Pancreas (tissue), 10 donors: Measurements from ENCODE around the gene SYNE2. TPM values are rescaled to one million over a fixed set of nuclear protein-coding genes. Genes with fewer than 3 reads are reported as not detected.

Experiments used
- ATAC-seq, 4 donors: fragments of 200-7000 bp; cut with Tn5 transposase; one replicate each; pipeline versions ENCODE4 v1.8.0 to v1.9.1; 2020; ENCODE audit warnings: mild to moderate bottlenecking in 4 of 4, moderate library complexity in 4 of 4
- DNase-seq, 6 donors: peaks; one replicate each; pipeline ENCODE4 v3.0.0-alpha.2; 2020
- FAIRE-seq: peaks from 2 replicates; lab custom pipeline; 2012; peaks lifted over from hg19 to GRCh38; lab: Jason Lieb, UNC
- H3K27ac ChIP-seq, 4 donors: fragments of 200-600 bp; sonication (generic); 1 replicate in 3 of 4; 2 replicates in 1 of 4; pipeline versions ENCODE4 v1.5.0 to v1.8.0; 2020
- H3K27me3 ChIP-seq, 4 donors: fragments of 200-600 bp; one replicate each; pipeline ENCODE4 v1.8.0; 2021
- H3K36me3 ChIP-seq, 3 donors: fragments of 200-600 bp; sonication (generic) in 1 of 3; one replicate each; pipeline versions ENCODE4 v1.5.0 to v1.8.0; 2020 to 2021
- H3K4me1 ChIP-seq, 3 donors: fragments of 200-600 bp; one replicate each; pipeline ENCODE4 v1.8.0; 2021
- H3K4me3 ChIP-seq, 4 donors: fragments of 200-600 bp; sonication (generic) in 2 of 4; one replicate each; pipeline versions ENCODE4 v1.5.0 to v1.8.0; 2020 to 2021
- H3K9me3 ChIP-seq, 4 donors: fragments of 200-600 bp; one replicate each; pipeline ENCODE4 v1.8.0; 2021
- WGBS, 2 donors: extraction: QIAGEN DNeasy Blood & Tissue Kit; methylation state at CpG; one replicate each; pipeline ENCODE4 v1.1.7; 2013; 5-methylcytosine and 5-hydroxymethylcytosine counted together
- intact Hi-C, 3 donors: fragments of 100-400 bp; cut with DNase I; formaldehyde crosslinking; loops; one replicate each; pipeline versions ENCODE4 v1.11.1 to v1.14.2; 2022
- polyA plus RNA-seq, 2 donors: library from polyadenylated mRNA; stranded (reverse); fragments of 200-250 nt; gene quantifications; one replicate each; pipeline ENCODE4 v1.2.3, GENCODE V29; 2013
- total RNA-seq, 6 donors: library from RNA; stranded (reverse); fragmentation: NEBNext Ultra II Directional in 4 of 6; extraction: Animal tissue kit (Norgen Biotek cat#: 25700) in 4 of 6; gene quantifications; one replicate each; pipeline versions ENCODE4 v1.2.1 to v1.2.4, GENCODE V29; 2021 to 2023
- TF ChIP-seq, protein P1 (sequence below), 4 donors: fragments of 200-600 bp; sonication (generic) in 3 of 4; IDR thresholded peaks; one replicate each; pipeline versions ENCODE4 v1.5.0 to v1.8.0; 2021; ENCODE audit warnings: antibody characterized with exemption in 4 of 4
- donor health status: healthy with polysubstance abuse.
- donor health status: DM: no; HTN: no; CAD: no; lungs with moderate emphysema.
- donor health status: DM: no; HTN: no; CAD: no.
- donor health status: control.
- donor health status: control.
- donor health status: Bipolar disorder and iron deficiency.
- donor health status: DM: yes; HTN: yes; CAD: no.
- donor health status: DM: no; HTN: no; CAD: no.
- donor health status: DM: no; HTN: no; CAD: no.
- donor health status: DM: yes; HTN: yes; CAD: no.

The SYNE2 gene
- total and polyA plus RNA-seq, 8 donors = 45.2 to 103 (median 56.6) TPM

GRCh38 chr14:64232095-64232838 is 379.5 kb downstream of the SYNE2 start:
- 69 to 89% methylated on average over 9 of the region's 9 CpGs for WGBS, 2 donors
- no peaks in the 10 kb centered on the region for H3K9me3 ChIP-seq
- ATAC-seq = peak in 2 of 4 donors; percentile 23 to 43
- no peak for DNase-seq
- H3K27ac ChIP-seq = no peak overlapping the region
- no peaks in the 10 kb centered on the region for H3K4me1 ChIP-seq
- intact Hi-C loops = no loop called here
- no peak overlapping the region for H3K4me3 ChIP-seq
- FAIRE-seq = no peak
- no peaks in the 10 kb centered on the region for H3K27me3 ChIP-seq
- TF ChIP-seq, protein P1, sequence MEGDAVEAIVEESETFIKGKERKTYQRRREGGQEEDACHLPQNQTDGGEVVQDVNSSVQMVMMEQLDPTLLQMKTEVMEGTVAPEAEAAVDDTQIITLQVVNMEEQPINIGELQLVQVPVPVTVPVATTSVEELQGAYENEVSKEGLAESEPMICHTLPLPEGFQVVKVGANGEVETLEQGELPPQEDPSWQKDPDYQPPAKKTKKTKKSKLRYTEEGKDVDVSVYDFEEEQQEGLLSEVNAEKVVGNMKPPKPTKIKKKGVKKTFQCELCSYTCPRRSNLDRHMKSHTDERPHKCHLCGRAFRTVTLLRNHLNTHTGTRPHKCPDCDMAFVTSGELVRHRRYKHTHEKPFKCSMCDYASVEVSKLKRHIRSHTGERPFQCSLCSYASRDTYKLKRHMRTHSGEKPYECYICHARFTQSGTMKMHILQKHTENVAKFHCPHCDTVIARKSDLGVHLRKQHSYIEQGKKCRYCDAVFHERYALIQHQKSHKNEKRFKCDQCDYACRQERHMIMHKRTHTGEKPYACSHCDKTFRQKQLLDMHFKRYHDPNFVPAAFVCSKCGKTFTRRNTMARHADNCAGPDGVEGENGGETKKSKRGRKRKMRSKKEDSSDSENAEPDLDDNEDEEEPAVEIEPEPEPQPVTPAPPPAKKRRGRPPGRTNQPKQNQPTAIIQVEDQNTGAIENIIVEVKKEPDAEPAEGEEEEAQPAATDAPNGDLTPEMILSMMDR (IDR thresholded peaks at IDR 0.05) = no peak
- H3K36me3 ChIP-seq = peaks cover 0 to 21% (median 0%) of the 10 kb centered on the region in 3 donors

DNA sequence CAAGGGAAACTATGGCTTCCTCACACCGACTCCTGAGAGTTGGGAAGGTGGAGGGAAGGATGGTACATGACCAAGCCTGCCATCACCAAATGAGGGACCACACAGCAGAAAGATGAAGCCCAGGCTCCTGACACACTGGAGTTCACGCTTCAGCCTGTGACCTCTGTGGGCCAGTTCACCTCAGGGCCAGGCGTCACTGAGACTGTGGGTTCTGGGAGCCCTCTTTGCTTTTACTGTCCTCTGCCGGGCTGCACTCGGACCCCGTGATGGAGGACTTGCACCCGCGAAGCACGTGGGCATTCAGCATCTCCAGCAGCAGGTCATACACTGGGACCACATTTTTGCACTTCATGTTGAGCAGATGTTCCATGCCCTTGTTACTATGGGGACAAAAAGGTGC is 380.1 kb downstream of the SYNE2 start:
- 80 to 88% methylated on average over 9 of the region's 9 CpGs for WGBS, 2 donors
- no peak for DNase-seq
- Histone ChIP-seq H3K4me3 (no peak overlapping the region), H3K27ac (no peak overlapping the region), H3K36me3 (peaks cover 0 to 14% (median 0%) of the 10 kb centered on the region in 3 donors), H3K4me1 (no peaks in the 10 kb centered on the region), H3K27me3 (no peaks in the 10 kb centered on the region), H3K9me3 (no peaks in the 10 kb centered on the region)
- intact Hi-C loops = no loop called here
- ATAC-seq = no peak
- TF ChIP-seq, protein P1 (IDR thresholded peaks at IDR 0.05) = no peak
- FAIRE-seq = no peak

DNA sequence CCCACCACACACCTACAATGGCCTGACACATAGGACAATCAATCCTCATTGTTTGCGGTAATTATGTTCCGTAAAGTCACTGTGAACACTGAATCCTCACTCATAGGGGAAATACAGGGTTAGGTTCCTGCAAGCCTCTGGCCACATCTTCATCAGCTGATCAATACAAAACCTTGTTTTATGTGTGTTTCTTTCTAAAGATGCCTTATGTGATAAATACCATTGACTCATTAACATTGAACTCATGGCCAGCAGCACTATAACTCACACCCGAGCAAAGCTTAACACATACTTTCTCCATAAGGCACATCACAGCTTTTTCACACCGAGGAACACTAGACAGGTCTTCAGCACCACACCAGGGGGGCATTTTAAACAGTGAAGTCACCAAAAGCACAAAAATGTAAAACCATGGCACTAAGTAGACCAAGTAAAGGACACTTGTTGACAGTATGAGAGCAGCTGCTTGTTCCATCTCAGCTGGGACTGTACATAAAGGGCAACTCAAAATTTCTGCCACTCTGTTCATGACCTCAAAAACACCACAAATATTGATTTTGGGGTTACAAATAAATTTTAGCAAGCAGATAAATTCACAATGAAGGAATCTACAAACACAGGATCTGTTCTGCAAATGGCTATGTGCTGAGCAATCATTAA is 380.9 kb downstream of the SYNE2 start:
- FAIRE-seq (no peak), ATAC-seq (no peak), DNase-seq (no peak)
- Histone ChIP-seq H3K4me1 (no peaks in the 10 kb centered on the region), H3K36me3 (peaks cover 0 to 7% (median 0%) of the 10 kb centered on the region in 3 donors), H3K27me3 (no peaks in the 10 kb centered on the region), H3K4me3 (no peak overlapping the region), H3K27ac (no peak overlapping the region), H3K9me3 (no peaks in the 10 kb centered on the region)
- WGBS, 2 donors = 58 to 72% methylated on average over 4 of the region's 4 CpGs
- TF ChIP-seq, protein P1 (IDR thresholded peaks at IDR 0.05) = no peak
- intact Hi-C loops = no loop called here

DNA sequence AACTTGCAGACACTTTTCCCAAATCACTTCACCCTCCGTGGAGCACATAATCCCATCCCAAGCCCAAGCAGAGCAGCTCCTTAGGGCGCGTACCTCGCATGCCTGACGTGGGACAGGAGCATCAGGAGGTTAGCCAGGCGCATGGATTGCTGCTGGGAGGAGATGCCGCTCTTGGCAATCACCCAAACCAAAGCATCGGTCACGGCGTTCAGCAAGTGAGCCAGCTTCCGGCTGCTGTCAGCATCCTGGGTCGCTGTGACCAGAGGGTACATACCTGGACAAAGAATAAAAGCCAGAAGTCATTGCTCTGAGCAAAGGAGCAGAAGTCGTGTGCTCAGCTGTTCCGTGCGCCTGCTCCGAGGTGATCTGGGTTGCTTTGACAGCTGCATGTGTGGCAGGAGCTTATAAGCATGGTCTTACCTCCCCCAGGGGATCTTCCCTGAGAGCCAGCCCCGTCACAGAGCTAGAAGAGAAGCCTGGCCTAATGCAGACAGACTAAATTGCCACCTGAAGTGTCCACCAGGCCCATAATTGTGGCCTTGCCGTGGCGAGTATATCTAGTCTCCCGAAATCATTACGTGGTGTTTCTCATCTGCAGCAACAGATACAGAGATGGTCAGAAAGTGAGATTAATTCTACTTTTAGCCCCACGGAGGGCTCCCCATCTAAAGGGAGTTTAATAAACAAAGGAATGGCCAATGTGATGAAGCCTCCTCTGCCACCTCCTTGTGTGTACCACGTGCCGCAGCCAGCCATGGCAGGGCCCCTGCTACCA is 382.3 kb downstream of the SYNE2 start:
- DNase-seq = no peak
- Histone ChIP-seq H3K27ac (no peak overlapping the region), H3K4me3 (no peak overlapping the region), H3K27me3 (no peaks in the 10 kb centered on the region), H3K9me3 (no peaks in the 10 kb centered on the region), H3K4me1 (no peaks in the 10 kb centered on the region), H3K36me3 (peaks cover 0 to 4% (median 0%) of the 10 kb centered on the region in 3 donors)
- 45 to 60% methylated on average over 24 of the region's 24 CpGs for WGBS, 2 donors
- no peak for FAIRE-seq
- TF ChIP-seq, protein P1 (IDR thresholded peaks at IDR 0.05) = no peak
- intact Hi-C loops = no loop called here
- peak in 2 of 4 donors; percentile 34 to 51 for ATAC-seq
